ENCODE measurements around the gene PPIP5K2.

The PPIP5K2 gene

GRCh38 chr5:103092676-103093075, 27.4 kb upstream of the PPIP5K2 start:
- no peak for TF ChIP-seq CTCF (IDR thresholded peaks at IDR 0.05; ENCODE audit: insufficient read depth, low read depth, low read length, missing control alignments)
- DNase-seq (ENCODE audit: low read depth) = peak; percentile 17
- no peak overlapping the region for H3K4me3 ChIP-seq (ENCODE audit: low read length)

- TF ChIP-seq CTCF (IDR thresholded peaks at IDR 0.05; ENCODE audit: insufficient read depth, low read depth, low read length, missing control alignments) = no peak
- no peak for DNase-seq (ENCODE audit: low read depth)
- H3K4me3 ChIP-seq (ENCODE audit: low read length) = no peak overlapping the region
Measured at GRCh38 chr5:103093727-103094126, 26.4 kb upstream of the PPIP5K2 start.

- H3K4me3 ChIP-seq (ENCODE audit: low read length) = no peak overlapping the region
- DNase-seq (ENCODE audit: low read depth) = no peak
- no peak for TF ChIP-seq CTCF (IDR thresholded peaks at IDR 0.05; ENCODE audit: insufficient read depth, low read depth, low read length, missing control alignments)
Measured at GRCh38 chr5:103094737-103095136, 25.4 kb upstream of the PPIP5K2 start.

- TF ChIP-seq CTCF (IDR thresholded peaks at IDR 0.05; ENCODE audit: insufficient read depth, low read depth, low read length, missing control alignments) = no peak
Measured at GRCh38 chr5:103098993-103099392, 21.1 kb upstream of the PPIP5K2 start.

GRCh38 chr5:103101079-103101750, 18.9 kb upstream of the PPIP5K2 start:
- no peak for DNase-seq (ENCODE audit: low read depth)
- no peak overlapping the region for H3K4me3 ChIP-seq (ENCODE audit: low read length)
- no peak for TF ChIP-seq CTCF (IDR thresholded peaks at IDR 0.05; ENCODE audit: insufficient read depth, low read depth, low read length, missing control alignments)

More at GRCh38 chr5:103098993-103099392, 21.1 kb upstream of the PPIP5K2 start:
- DNase-seq (ENCODE audit: low read depth) = peak; percentile 4
- H3K4me3 ChIP-seq (ENCODE audit: low read length) = no peak overlapping the region

- H3K4me3 ChIP-seq (ENCODE audit: low read length) = no peak overlapping the region
- no peak for DNase-seq (ENCODE audit: low read depth)
- TF ChIP-seq CTCF (IDR thresholded peaks at IDR 0.05; ENCODE audit: insufficient read depth, low read depth, low read length, missing control alignments) = no peak
Measured at GRCh38 chr5:103102234-103102633, 17.9 kb upstream of the PPIP5K2 start.

- TF ChIP-seq CTCF (IDR thresholded peaks at IDR 0.05; ENCODE audit: insufficient read depth, low read depth, low read length, missing control alignments) = no peak
- no peak overlapping the region for H3K4me3 ChIP-seq (ENCODE audit: low read length)
- no peak for DNase-seq (ENCODE audit: low read depth)
Measured at GRCh38 chr5:103108086-103108485, 12.0 kb upstream of the PPIP5K2 start.
